ENCODE data around the gene CPLANE2. TPM values are rescaled to one million over a fixed set of nuclear protein-coding genes. Genes with fewer than 3 reads are reported as not detected.
"Not testable (repeated sequence)": the region's sequence is repeated elsewhere in the genome, so short reads cannot be mapped to it uniquely, and the experiment has no call there.

Gene CPLANE2
- total RNA-seq, 1 experiment from 2014 or later, result 1.9 TPM

DNA sequence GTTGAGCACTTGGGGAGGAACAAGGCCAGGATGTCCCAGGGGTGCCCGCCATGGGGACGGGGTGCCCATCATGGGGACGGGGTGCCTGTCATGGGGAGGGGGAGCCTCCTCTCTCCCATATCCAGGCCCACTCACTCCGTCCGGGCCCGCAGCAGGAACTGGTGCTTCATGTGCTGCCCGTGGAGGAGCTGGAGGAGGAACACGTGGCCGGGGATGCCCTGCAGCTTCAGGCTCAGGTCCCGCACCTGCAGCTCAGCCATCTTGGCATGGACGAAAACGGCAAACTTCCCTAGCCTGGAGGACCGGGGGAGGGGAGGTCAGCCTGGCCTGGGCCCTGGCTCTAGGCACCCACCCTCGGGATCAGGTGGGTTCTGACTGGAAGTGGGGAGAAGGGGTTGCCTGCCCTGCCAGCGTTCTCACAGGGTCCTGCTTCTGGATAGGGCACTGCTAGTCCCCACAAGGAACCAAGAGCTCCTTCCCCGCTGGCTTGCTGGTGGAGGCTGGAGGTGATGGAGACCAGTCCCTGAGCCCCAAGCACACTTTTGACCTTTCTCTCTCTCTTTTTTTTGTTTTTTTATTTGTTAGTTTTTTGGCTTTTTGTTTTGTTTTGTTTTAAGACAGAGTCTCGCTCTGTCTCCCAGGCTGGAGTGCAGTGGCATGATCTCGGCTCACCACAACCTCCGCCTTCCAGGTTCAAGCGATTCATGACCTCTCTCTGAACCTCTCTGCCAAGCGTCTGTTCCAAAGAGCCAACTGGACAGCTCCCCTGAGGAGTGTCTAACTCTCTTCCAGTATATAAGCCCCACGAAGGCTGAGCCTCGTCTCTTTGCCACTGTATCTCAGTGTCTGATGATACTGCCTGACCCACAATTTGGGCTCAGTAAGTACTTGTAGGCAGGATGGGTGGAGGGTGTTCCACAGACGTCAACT, 34.4 kb downstream of the CPLANE2 start:
- DNase-seq, result no peak
- Histone ChIP-seq H3K27ac (no peak overlapping the region), H3K9me3 (replicated peaks) (no peaks in the 10 kb centered on the region), H3K36me3 (no peaks in the 10 kb centered on the region), H3K4me3 (no peak overlapping the region), H3K4me1 (peaks cover 5% of the 10 kb centered on the region; the same call in 1 of the 2 replicates), H3K27me3 (no peaks in the 10 kb centered on the region)

DNA sequence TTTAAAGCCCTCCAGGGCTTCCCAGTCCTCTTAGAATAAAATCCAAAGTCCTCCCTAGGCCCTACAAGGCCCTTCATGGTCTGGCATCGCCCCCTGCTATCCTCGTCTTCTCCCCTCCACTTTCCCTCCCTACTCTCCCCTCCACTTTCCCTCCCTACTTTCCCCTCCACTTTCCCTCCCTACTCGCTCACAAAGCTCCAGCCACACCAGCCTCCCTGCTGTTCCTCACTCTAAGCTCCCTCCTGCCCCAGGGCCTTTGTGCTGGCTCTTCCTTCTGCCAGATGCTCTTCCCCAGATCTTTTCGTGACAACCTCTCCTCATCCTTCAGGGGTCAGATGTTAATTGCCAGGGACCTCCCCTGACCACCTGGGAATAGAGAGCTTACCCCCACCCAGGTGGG, 37.3 kb downstream of the CPLANE2 start:
- Histone ChIP-seq H3K27ac (no peak overlapping the region), H3K36me3 (no peaks in the 10 kb centered on the region), H3K4me1 (no peaks in the 10 kb centered on the region), H3K27me3 (no peaks in the 10 kb centered on the region), H3K9me3 (replicated peaks) (no peaks in the 10 kb centered on the region), H3K4me3 (no peak overlapping the region)
- DNase-seq, result no peak

DNA sequence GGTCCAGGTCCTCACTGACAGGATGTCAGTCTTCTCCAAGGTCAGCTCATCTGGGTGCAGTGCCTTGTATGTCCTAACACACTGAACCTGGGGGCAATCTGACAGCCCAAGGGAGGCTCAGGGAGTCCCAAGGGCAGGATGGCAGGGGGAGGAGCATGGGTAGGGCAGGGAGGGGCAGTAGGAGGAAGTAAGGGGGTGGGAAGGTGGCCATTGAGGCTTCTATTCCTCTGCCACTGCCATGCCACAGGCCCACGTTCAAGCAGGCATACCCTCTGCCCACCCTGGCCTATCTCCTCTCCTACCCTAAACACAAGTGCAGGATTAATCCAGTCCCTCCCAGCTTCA, 37.9 kb downstream of the CPLANE2 start:
- no peaks in the 10 kb centered on the region for H3K4me1 ChIP-seq
- no peak overlapping the region for H3K4me3 ChIP-seq
- no peaks in the 10 kb centered on the region for H3K27me3 ChIP-seq
- H3K27ac ChIP-seq, result no peak overlapping the region
- H3K9me3 ChIP-seq (replicated peaks), result no peaks in the 10 kb centered on the region
- DNase-seq, result no peak
- no peaks in the 10 kb centered on the region for H3K36me3 ChIP-seq

DNA sequence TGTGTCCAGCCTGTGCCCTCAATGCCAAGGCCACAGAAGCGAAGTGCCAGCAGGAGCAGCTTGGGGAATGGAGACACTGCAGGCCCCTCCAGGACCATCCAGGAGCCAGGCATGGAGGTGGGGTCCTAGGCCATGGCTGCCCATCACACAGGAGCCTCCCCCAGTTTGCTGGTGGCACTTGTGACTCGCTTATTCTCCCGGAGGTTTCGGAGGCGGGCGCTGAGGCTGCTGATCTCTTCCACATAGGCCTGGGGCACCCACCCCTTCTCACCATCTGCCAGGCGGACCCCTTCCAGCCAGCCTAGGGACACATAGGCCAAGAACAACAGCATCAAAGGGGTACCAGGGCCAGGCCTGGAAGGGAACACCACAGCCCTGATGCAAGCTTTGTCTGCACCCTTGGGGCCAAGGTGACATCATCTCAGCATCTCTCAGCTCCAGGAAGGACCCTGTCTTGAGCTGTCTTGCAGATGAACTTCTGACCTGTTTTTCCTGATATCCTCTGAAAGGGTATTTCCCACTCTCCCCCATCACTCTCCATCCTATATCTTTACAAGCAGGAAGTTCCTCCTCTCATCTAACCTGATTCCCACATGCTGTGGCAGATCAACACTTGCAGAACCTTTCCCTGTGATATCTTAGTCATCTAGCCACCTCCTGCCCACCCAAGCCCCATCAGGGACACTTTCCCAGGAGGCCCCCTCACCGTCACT, 38.4 kb downstream of the CPLANE2 start:
- Histone ChIP-seq H3K36me3 (no peaks in the 10 kb centered on the region), H3K4me3 (no peak overlapping the region), H3K27me3 (no peaks in the 10 kb centered on the region), H3K9me3 (replicated peaks) (no peaks in the 10 kb centered on the region), H3K27ac (no peak overlapping the region), H3K4me1 (no peaks in the 10 kb centered on the region)
- DNase-seq, result no peak

DNA sequence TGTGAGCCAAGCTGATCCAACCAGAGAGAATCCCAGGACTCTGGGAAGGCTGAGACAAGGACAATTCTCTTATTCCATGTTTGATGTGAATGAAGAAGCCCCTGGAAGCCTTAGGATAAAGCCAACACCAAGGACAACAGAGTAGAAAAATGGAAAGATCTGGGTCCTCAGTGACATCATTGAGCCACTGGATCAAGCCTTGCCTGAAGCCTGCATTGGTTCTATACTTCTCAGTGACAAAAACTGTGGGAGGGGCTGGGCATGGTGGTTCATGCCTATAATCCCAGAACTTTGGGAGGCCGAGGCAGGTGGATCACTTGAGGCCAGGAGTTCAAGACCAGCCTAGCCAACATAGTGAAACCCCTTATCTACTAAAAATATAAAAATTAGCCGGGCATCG, 40.1 kb downstream of the CPLANE2 start:
- no peak for DNase-seq
- Histone ChIP-seq H3K4me1 (peaks cover 4% of the 10 kb centered on the region; the same call in 1 of the 2 replicates), H3K27ac (no peak overlapping the region)

DNA sequence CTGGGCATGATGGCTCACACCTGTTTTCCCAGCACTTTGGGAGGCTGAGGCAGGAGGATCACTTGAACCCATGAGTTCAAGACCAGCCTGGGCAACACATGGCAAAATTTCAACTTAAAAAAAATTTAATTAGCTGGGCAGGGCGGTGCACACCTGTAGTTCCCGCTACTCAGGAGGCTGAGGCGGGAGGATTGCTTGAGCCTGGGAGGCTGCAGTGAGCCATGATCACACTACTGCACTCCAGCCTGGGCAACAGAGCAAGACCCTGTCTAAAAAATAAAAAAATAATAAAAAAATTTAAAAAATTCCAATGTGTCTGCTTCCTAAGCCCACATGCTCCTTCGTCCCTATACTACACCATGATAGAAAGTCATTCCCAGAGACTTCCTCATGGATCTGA, 40.8 kb downstream of the CPLANE2 start:
- DNase-seq; H3K4me1 ChIP-seq; H3K9me3 ChIP-seq (replicated peaks); H3K4me3 ChIP-seq; H3K36me3 ChIP-seq; H3K27me3 ChIP-seq; H3K27ac ChIP-seq: not testable (repeated sequence)

More for the DNA sequence above, 40.1 kb downstream of the CPLANE2 start:
- Histone ChIP-seq H3K9me3 (replicated peaks) (no peaks in the 10 kb centered on the region), H3K4me3 (no peak overlapping the region), H3K27me3 (no peaks in the 10 kb centered on the region), H3K36me3 (no peaks in the 10 kb centered on the region)

DNA sequence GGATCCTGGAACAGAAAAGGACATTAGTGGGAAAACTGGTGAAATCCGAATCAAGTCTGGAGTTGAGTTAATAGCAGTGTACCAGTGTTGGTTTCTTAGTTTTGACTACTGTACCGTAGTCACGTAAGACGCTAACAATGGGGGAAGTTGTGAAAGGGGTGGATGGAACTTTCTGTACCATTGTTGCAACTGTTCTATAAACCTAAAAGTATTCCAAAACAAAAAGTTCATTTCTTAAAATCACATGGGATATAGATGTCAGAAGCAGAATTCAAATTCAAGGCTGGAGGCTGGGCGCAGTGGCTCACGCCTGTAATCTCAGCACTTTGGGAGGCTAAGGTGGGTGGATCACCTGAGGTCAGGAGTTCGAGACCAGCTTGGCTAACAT, 41.5 kb downstream of the CPLANE2 start:
- no peaks in the 10 kb centered on the region for H3K9me3 ChIP-seq (replicated peaks)
- no peak overlapping the region for H3K4me3 ChIP-seq
- no peaks in the 10 kb centered on the region for H3K27me3 ChIP-seq
- no peak overlapping the region for H3K27ac ChIP-seq
- no peak for DNase-seq
- peaks cover 13% of the 10 kb centered on the region for H3K4me1 ChIP-seq
- H3K36me3 ChIP-seq, result no peaks in the 10 kb centered on the region

DNA sequence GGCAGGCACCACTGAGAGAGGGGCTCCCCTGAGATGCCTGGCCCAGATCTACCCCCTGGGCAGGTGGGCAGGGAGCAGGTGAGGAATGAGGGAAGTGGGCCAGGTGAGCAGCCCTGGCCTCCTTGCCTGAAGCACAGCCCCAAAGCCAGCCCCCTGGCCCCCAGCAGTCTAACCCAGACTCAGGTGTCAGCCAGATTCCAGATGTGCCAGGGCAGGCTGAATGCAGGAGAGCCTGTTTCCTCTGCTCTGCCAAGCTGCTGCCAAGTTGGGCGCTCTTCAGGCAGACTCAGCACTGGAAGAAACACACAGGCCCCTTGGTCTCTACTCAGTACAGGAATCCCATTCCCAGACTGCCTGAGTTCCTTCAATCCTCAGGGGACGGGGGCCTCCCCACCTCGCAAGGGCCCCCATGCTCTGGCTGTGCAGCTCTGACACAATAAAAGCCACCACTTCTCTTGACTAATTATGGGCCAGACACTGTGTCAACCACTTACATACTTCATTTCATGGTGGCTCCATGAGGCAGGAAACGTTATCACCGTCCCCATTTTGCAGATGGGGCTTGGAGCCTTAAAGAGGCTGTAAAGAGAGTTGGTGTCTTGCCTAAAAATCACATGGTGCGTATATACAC, 45.0 kb downstream of the CPLANE2 start:
- Histone ChIP-seq H3K27ac (no peak overlapping the region), H3K36me3 (no peaks in the 10 kb centered on the region), H3K27me3 (no peaks in the 10 kb centered on the region), H3K4me1 (peaks cover 46% of the 10 kb centered on the region), H3K4me3 (no peak overlapping the region), H3K9me3 (replicated peaks) (no peaks in the 10 kb centered on the region)
- DNase-seq, result no peak

DNA sequence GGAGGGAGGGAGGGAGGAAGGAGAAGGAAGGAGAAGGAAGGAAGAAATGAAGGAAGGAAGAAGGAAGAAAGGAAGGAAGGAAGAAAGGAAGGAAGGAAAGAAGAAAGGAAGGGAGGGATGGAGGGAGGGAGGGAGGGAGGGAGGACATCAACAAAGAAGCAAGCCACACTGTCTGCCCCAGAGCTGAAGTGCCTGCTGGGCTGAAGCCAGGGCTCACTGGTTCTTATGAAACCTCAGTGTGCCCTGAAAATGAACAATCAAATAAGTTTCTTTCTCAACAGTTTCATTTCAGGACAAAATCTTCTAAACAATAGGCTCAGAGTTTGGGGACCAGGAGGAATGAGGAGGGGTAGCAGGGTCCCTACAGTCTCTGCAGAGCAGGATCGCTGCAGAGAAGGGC, 45.7 kb downstream of the CPLANE2 start:
- no peaks in the 10 kb centered on the region for H3K9me3 ChIP-seq (replicated peaks)
- peaks cover 46% of the 10 kb centered on the region for H3K4me1 ChIP-seq

DNA sequence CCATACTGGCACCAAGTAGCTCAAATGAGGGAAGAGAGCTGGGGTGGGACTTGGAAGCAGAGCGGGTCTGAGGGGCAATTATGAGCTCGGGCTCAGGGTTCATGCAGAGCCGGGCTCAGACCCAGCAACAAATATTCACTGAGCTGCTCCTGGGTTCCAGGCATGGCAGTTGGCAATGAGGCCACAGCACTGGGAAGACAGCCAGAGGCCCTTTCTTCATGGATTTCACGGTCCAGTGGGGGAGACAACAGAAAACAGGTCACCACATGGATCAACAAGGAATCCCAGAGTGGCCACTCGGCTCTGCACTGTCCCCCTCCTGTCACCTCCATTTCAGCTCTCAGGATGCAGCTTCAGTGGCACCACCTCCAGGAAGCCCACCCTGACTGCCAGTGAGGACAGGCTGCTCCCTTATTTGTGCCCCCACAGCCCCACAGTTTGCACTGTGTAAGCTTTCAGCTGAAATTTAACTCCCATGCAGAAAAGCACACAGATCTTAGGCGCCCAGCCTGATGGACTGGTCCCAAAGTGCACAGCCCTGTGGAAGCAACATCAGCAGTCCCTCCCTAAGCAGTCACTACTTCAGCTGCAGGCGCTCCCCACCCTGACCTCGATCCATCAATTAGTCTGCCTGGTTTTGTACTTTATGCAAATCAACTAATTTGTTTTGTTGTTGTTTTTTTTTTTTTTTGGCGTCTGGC, 46.9 kb downstream of the CPLANE2 start:
- Histone ChIP-seq H3K4me3 (no peak overlapping the region), H3K27me3 (no peaks in the 10 kb centered on the region), H3K27ac (peak overlapping the region; percentile 46), H3K36me3 (no peaks in the 10 kb centered on the region), H3K9me3 (replicated peaks) (no peaks in the 10 kb centered on the region), H3K4me1 (peaks cover 46% of the 10 kb centered on the region)
- DNase-seq, result peak; percentile 88 to 93

More for the DNA sequence above, 45.7 kb downstream of the CPLANE2 start:
- DNase-seq, result no peak
- H3K27ac ChIP-seq, result no peak overlapping the region
- no peak overlapping the region for H3K4me3 ChIP-seq
- H3K27me3 ChIP-seq, result no peaks in the 10 kb centered on the region
- no peaks in the 10 kb centered on the region for H3K36me3 ChIP-seq

DNA sequence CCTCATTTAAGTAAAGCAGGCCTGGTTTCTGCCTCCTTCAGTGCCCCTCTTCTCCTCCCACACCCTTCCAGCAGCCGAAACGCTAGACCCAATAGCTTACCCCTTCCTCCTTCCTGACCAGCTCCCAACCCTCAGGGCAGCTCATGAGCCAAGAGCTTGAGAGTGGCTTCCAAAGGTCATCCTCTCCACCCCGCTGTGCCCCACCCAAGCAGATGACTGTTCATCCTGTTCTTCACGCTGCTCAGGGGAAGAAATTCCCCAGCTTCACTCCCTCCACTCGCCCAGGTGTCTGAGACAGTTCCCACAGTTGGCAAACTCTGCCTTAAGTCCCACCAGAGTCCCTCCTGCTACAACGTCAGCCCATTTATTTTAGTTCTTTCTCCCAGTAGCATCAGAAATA, 48.0 kb downstream of the CPLANE2 start:
- peak overlapping the region; percentile 46 for H3K27ac ChIP-seq
- no peaks in the 10 kb centered on the region for H3K27me3 ChIP-seq
- no peaks in the 10 kb centered on the region for H3K9me3 ChIP-seq (replicated peaks)
- peaks cover 46% of the 10 kb centered on the region for H3K4me1 ChIP-seq
- DNase-seq, result peak; percentile 45 to 56
- H3K4me3 ChIP-seq, result no peak overlapping the region
- no peaks in the 10 kb centered on the region for H3K36me3 ChIP-seq

DNA sequence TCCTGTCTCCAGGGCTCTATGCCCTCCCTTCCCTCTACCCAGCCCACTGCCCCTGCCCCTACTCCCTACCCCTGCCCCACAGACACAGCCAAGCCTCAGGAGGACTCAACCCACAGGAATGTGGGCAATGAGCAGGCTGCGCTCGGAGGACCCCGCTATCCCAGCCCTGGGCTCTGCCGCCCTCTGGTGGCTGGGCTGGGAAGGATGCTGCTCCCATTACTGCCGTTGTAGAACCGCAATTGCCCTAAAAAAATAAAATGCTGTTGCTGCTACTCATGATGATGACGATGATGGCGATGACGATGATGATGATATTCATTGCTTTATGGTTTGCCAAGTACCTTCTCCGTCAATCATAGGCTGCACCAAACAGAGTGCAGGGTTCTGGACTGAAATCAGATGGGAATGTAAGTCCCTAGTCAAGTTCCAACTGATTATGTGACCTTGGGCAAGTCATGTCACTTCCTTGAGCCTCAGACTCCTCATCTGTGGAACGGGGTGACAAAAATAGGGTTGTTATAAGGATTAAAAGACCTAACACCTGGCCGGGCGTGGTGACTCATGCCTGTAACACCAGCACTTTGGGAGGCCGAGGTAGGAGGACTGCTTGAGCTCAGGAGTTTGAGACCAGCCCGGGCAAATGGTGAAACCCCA, 49.1 kb downstream of the CPLANE2 start:
- H3K4me3 ChIP-seq, result no peak overlapping the region
- peaks cover 52% of the 10 kb centered on the region for H3K4me1 ChIP-seq
- DNase-seq, result peak; percentile 81 to 91
- no peaks in the 10 kb centered on the region for H3K36me3 ChIP-seq
- H3K27me3 ChIP-seq, result no peaks in the 10 kb centered on the region
- no peak overlapping the region for H3K27ac ChIP-seq
- H3K9me3 ChIP-seq (replicated peaks), result no peaks in the 10 kb centered on the region

DNA sequence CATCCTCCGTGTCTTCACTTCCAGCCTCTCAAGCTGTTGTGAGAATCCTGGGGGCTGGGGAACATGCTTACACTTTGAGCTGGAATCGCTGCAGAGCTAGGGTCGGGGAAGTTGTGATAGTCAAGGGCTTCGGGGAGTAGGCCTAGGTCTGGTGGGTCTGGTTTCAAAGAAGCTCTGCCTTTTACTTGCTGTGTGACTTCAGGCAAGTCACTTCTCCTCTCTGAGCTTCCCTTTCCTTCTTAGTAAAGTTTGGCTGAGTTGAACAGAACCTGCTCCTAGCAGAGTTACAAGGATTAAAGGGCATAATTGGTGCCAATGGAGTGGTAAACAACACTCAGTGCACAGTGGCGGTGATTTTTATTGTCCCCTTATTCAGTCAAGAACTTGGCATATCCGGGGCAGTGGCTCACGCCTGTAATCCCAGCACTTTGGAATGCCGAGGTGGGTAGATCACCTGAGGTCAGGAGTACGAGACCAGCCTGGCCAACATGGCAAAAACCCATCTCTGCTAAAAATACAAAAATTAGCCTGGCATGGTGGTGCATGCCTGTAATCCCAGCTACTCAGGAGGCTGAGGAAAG, 50.2 kb downstream of the CPLANE2 start:
- Histone ChIP-seq H3K27ac (no peak overlapping the region), H3K9me3 (replicated peaks) (no peaks in the 10 kb centered on the region), H3K4me1 (peaks cover 53% of the 10 kb centered on the region), H3K4me3 (no peak overlapping the region), H3K27me3 (no peaks in the 10 kb centered on the region), H3K36me3 (no peaks in the 10 kb centered on the region)
- no peak for DNase-seq
